ENCODE results near the gene LGALS3.

The LGALS3 gene

DNA sequence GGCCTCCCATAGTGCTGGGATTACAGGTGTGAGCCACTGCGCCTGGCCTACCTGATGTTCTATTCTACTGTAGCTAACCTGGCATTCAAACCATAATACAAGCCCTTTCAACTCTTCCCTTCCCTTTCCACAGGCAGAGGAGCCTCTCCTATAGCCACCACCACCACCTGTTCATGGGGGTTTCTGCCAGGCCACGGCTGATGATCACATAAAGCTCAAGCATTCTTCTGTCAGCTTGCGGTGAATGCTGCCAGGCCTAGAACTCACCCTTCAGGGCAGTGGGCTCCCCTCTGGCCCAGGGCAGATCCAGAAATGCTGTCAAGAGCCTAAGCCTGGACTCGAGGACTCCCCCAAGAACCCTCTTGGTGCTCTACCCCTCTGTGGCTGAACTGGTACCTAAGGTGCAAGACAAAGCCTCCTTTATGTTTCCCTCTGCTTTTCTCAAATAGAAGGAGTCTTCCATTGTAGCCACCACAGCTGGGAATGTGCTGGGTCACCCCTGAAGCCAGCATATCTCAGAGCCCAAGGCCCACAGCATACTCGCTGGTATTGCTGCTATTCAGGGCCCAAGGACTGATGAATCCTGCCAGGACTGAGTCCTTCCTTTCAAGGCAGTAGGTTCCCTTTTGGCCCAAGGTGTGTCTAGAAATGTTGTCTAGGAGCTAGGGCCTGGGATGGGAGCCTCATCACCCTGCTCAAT, 65.8 kb downstream of the LGALS3 start:
- DNase-seq = no peak

Data from NCI-H187 treated with DMSO at 0.1 percent for 48 hours (cell line).